HepG2 (cell line): Measurements from ENCODE around the gene PLEKHG7. TPM values are rescaled to one million over a fixed set of nuclear protein-coding genes. Genes with fewer than 3 reads are reported as not detected.

ENCODE experiments used
- ATAC-seq: fragments of 200-7000 bp; cut with Tn5 transposase; 3 replicates; pipeline ENCODE4 v1.9.1; 2020; ENCODE audit warnings: mild to moderate bottlenecking, moderate library complexity
- BruUV-seq: library from RNA; stranded (reverse); fragments of 400-500 nt; replicated peaks from 2 replicates; lab custom pipeline; 2021; lab: Mats Ljungman, UMichigan
- CTCF ChIA-PET: fragments of 300-600 bp; formaldehyde crosslinking; extraction: SDS; loops from one replicate; lab custom pipeline; 2021; ENCODE audit warnings: low total read pairs, inconsistent platforms, low intra/inter-chr PET ratio; lab: Yijun Ruan, JAX
- POLR2A ChIA-PET: fragments of 350-600 bp; sonication (Branson Sonifier 250); formaldehyde crosslinking; loops from one replicate; lab custom pipeline; 2020; ENCODE audit warnings: antibody characterized with exemption, inconsistent platforms; lab: Yijun Ruan, JAX
- DNase-seq: peaks from one replicate; pipeline ENCODE4 v3.0.0-alpha.2; 2015; ENCODE audit warnings: low spot score
- FAIRE-seq: peaks from 3 replicates; lab custom pipeline; 2011; peaks lifted over from hg19 to GRCh38; lab: Jason Lieb, UNC
- H2AFZ ChIP-seq: one replicate; pipeline ENCODE4 v1.6.1; 2011; ENCODE audit warnings: low read length, inconsistent platforms
- H3K27ac ChIP-seq: fragments of 300-600 bp; 3 replicates; pipeline ENCODE4 v1.8.0; 2011; ENCODE audit warnings: mixed run types, mild to moderate bottlenecking, mixed read lengths, low read length, inconsistent platforms; ENCODE audit not compliant: insufficient read depth; ENCODE audit errors: extremely low read length
- H3K27me3 ChIP-seq, 2 experiments: fragments of 200-600 bp in 1 of 2; 2 replicates in 1 of 2; 3 replicates in 1 of 2; pipeline versions ENCODE4 v1.6.0 to v1.8.0; 2011; ENCODE audit warnings: low read length in 2 of 2, mild to moderate bottlenecking in 2 of 2, moderate library complexity in 2 of 2, inconsistent platforms in 1 of 2; ENCODE audit not compliant: insufficient read depth in 2 of 2, control insufficient read depth in 1 of 2
- H3K36me3 ChIP-seq, 2 experiments: fragments of 200-600 bp in 1 of 2; replicated peaks in 1 of 2; 2 replicates in 1 of 2; 3 replicates in 1 of 2; pipeline versions ENCODE4 v1.5.1 to v1.8.0; 2011; ENCODE audit warnings: low read length in 2 of 2, inconsistent platforms in 1 of 2; ENCODE audit not compliant: insufficient read depth in 2 of 2, control insufficient read depth in 1 of 2
- H3K4me1 ChIP-seq: 2 replicates; pipeline ENCODE4 v1.5.1; 2012; ENCODE audit warnings: low read length, inconsistent platforms; ENCODE audit not compliant: insufficient read depth
- H3K4me2 ChIP-seq: 2 replicates; pipeline ENCODE4 v1.6.0; 2011; ENCODE audit warnings: low read depth, low read length, inconsistent platforms
- H3K4me3 ChIP-seq, 3 experiments: fragments of 200-600 bp in 1 of 3; sonication (generic), shearing (Covaris generic) in 1 of 3; replicated peaks in 1 of 3; 2 replicates each; pipeline ENCODE4 v1.5.1; 2011 to 2016; ENCODE audit warnings: low read length in 3 of 3, inconsistent platforms in 2 of 3, low read depth in 2 of 3, mild to moderate bottlenecking in 2 of 3, control low read depth in 1 of 3, mixed read lengths in 1 of 3; ENCODE audit not compliant: insufficient read depth in 1 of 3
- H3K79me2 ChIP-seq: one replicate; pipeline ENCODE4 v1.6.1; 2011; ENCODE audit warnings: low read length, inconsistent platforms; ENCODE audit not compliant: insufficient read depth
- H3K9ac ChIP-seq: 2 replicates; pipeline ENCODE4 v1.6.0; 2011; ENCODE audit warnings: mild to moderate bottlenecking, low read depth, low read length, inconsistent platforms; ENCODE audit not compliant: insufficient read depth
- H3K9me3 ChIP-seq: 2 replicates; pipeline ENCODE4 v1.5.1; 2012; ENCODE audit warnings: mild to moderate bottlenecking, low read length
- H4K20me1 ChIP-seq: 2 replicates; pipeline ENCODE4 v1.6.0; 2011; ENCODE audit warnings: inconsistent platforms, mild to moderate bottlenecking, low read length, moderate library complexity; ENCODE audit not compliant: insufficient read depth
- JARID2 ChIP-seq: sonication (generic); formaldehyde crosslinking; IDR thresholded peaks from 2 replicates; pipeline ENCODE4 v1.8.1; 2023; ENCODE audit warnings: missing genetic modification reagents, inconsistent platforms; ENCODE audit not compliant: insufficient replicate concordance
- JDP2 ChIP-seq: sonication (generic); formaldehyde crosslinking; IDR thresholded peaks from 2 replicates; pipeline ENCODE4 v1.8.1; 2022; ENCODE audit warnings: missing genetic modification reagents, borderline replicate concordance
- KMT2A ChIP-seq: sonication (generic); formaldehyde crosslinking; IDR thresholded peaks from 2 replicates; pipeline ENCODE4 v1.4.0; 2020; ENCODE audit warnings: missing genetic modification reagents
- MEIS1 ChIP-seq: sonication (generic); formaldehyde crosslinking; IDR thresholded peaks from 2 replicates; pipeline ENCODE4 v1.9.0; 2021; ENCODE audit warnings: mild to moderate bottlenecking, missing genetic modification reagents, moderate library complexity, borderline replicate concordance
- MXI1 ChIP-seq: IDR thresholded peaks from 3 replicates; pipeline ENCODE4 v1.6.1; 2012; ENCODE audit warnings: low read depth, low read length, inconsistent platforms, borderline replicate concordance
- NBN ChIP-seq: fragments of 450-650 bp; conservative IDR thresholded peaks from 2 replicates; pipeline ENCODE4 v1.6.1; 2017
- SP1 ChIP-seq, 2 experiments: fragments of 450-650 bp in 1 of 2; sonication (generic) in 1 of 2; formaldehyde crosslinking in 1 of 2; IDR thresholded peaks; 2 replicates each; pipeline versions ENCODE4 v1.4.0 to v1.6.1; 2016 to 2020; ENCODE audit warnings: missing genetic modification reagents in 1 of 2
- THYN1 ChIP-seq: sonication (generic); formaldehyde crosslinking; IDR thresholded peaks from 2 replicates; pipeline ENCODE4 v1.8.1; 2023; ENCODE audit warnings: low read depth, mild to moderate bottlenecking, moderate library complexity, missing genetic modification reagents, borderline replicate concordance
- ZMYM4 ChIP-seq: sonication (generic); formaldehyde crosslinking; IDR thresholded peaks from 2 replicates; pipeline ENCODE4 v1.8.1; 2023; ENCODE audit warnings: mild to moderate bottlenecking, missing genetic modification reagents
- ZNF234 ChIP-seq: sonication (generic); formaldehyde crosslinking; conservative IDR thresholded peaks from 2 replicates; pipeline ENCODE4 v1.5.1; 2020; ENCODE audit warnings: mild to moderate bottlenecking, missing genetic modification reagents
- ZNF282 ChIP-seq: fragments of 450-650 bp; IDR thresholded peaks from 2 replicates; pipeline ENCODE4 v1.6.1; 2018; ENCODE audit not compliant: partially characterized antibody
- ZNF451 ChIP-seq: sonication (generic); formaldehyde crosslinking; IDR thresholded peaks from 2 replicates; pipeline ENCODE4 v1.5.0; 2020; ENCODE audit warnings: mild to moderate bottlenecking, missing genetic modification reagents
- ZNF577 ChIP-seq: sonication (generic); formaldehyde crosslinking; IDR thresholded peaks from 2 replicates; pipeline ENCODE4 v1.4.0; 2020; ENCODE audit warnings: mild to moderate bottlenecking, low read depth, missing genetic modification reagents, borderline replicate concordance
- ZNF724P ChIP-seq: sonication (generic); formaldehyde crosslinking; IDR thresholded peaks from 2 replicates; pipeline ENCODE4 v1.8.0; 2022; ENCODE audit warnings: missing genetic modification reagents, borderline replicate concordance
- ZNF766 ChIP-seq: sonication (generic); formaldehyde crosslinking; IDR thresholded peaks from 2 replicates; pipeline ENCODE4 v1.5.0; 2020; ENCODE audit warnings: missing genetic modification reagents, borderline replicate concordance
- ZNF792 ChIP-seq: IDR thresholded peaks from 2 replicates; pipeline ENCODE4 v1.6.1; 2016
- WGBS: methylation state at CpG from one replicate; pipeline ENCODE4 v1.1.6; 2017; ENCODE audit warnings: low lambda C conversion rate; 5-methylcytosine and 5-hydroxymethylcytosine counted together
- in situ Hi-C: cut with HindIII; loops from 2 replicates; pipeline ENCODE4 v1.10.0; 2017; ENCODE audit warnings: low pct_unique_long_range_greater_than_20kb; ENCODE audit not compliant: extremely low pct_ligation_motif_present
- intact Hi-C: fragments of 100-400 bp; cut with micrococcal nuclease; formaldehyde crosslinking; loops from one replicate; pipeline ENCODE4 v1.10.0; 2022; ENCODE audit not compliant: unreplicated experiment
- polyA plus RNA-seq, 8 experiments: library from polyadenylated mRNA; depleted of rRNA in 3 of 8; stranded (reverse) in 7 of 8; unstranded in 1 of 8; fragments of >200 nt; fragmentation: Illumina TruSeq in 4 of 8; extraction: Trizol in 4 of 8; gene quantifications; 2 replicates each; pipeline versions ENCODE4 v1.2.1 to v1.2.3, GENCODE V29; 2011 to 2016; ENCODE audit warnings: low read depth in 4 of 8, missing spikeins in 1 of 8, mixed read lengths in 1 of 8; ENCODE audit not compliant: insufficient read depth in 1 of 8
- total RNA-seq, 5 experiments: library from RNA; depleted of rRNA; stranded (reverse); fragments of >200 nt; fragmentation: Illumina TruSeq; extraction: Trizol; gene quantifications; 2 replicates each; pipeline ENCODE4 v1.2.3, GENCODE V29; 2016; ENCODE audit warnings: low read depth in 1 of 5
- TF ChIP-seq, protein P1 (sequence below), 2 experiments: sonication (generic) in 1 of 2; formaldehyde crosslinking in 1 of 2; IDR thresholded peaks; 2 replicates each; pipeline versions ENCODE4 v1.6.1 to v1.9.0; 2014 to 2022; ENCODE audit warnings: antibody characterized with exemption in 1 of 2, borderline replicate concordance in 1 of 2, inconsistent platforms in 1 of 2, low read depth in 1 of 2, missing genetic modification reagents in 1 of 2
- TF ChIP-seq, protein P2 (sequence below): sonication (generic); formaldehyde crosslinking; IDR thresholded peaks from 2 replicates; pipeline ENCODE4 v1.8.1; 2023; ENCODE audit warnings: mild to moderate bottlenecking, moderate library complexity, missing genetic modification reagents
- TF ChIP-seq, protein P3 (sequence below): sonication (generic); formaldehyde crosslinking; IDR thresholded peaks from 2 replicates; pipeline ENCODE4 v1.8.1; 2023; ENCODE audit warnings: mild to moderate bottlenecking, missing genetic modification reagents, borderline replicate concordance

The PLEKHG7 gene
- total and polyA plus RNA-seq, 2 of the 13 experiments (the other 11 are each of a cell fraction or from before 2014, with no cell fraction given), result not detected

DNA sequence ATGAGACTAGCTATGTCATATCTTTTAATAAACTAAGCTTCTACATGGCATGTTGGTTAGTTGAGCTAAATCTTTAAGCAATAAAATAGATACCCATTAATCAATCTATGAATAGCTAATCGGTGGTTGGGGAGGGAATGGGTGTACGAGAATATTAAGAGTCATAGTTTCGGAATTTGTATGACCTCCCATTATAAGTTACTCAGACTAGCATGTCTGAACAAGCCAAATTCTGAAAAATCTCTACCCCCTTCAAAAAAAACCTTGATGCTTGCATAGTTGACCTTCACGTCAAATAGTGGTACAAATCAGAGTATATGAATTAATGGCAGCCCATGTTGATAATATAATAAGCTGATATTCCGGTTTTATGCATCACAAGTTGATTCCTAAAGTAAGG is 60.0 kb downstream of the PLEKHG7 start:
- Histone ChIP-seq H3K27ac (no peak overlapping the region), H3K9me3 (no peaks in the 10 kb centered on the region), H3K79me2 (no peaks in the 10 kb centered on the region), H3K4me3 (no peak overlapping the region), H2AFZ (no peak overlapping the region), H3K9ac (no peak overlapping the region), H3K4me1 (peaks cover 14% of the 10 kb centered on the region), H3K27me3 (peaks cover 0 to 1% of the 10 kb centered on the region in 2 experiments; a peak in 1 of 5 replicates), H3K4me2 (no peak overlapping the region), H3K36me3 (no peaks in the 10 kb centered on the region), H4K20me1 (no peaks in the 10 kb centered on the region)
- ATAC-seq, result no peak
- FAIRE-seq, result no peak
- WGBS, result 55% methylated on average over 5 of the region's 5 CpGs
- POLR2A ChIA-PET, result no interaction called here
- DNase-seq, result no peak
- intact Hi-C loops, result no loop called here
- BruUV-seq, result no TSS peak
- in situ Hi-C loops, result no loop called here
- CTCF ChIA-PET, result no interaction called here
- no peak for TF ChIP-seq ZNF724P
- no peak for TF ChIP-seq THYN1 (CRISPR knock-in tag)
- TF ChIP-seq, protein P1, sequence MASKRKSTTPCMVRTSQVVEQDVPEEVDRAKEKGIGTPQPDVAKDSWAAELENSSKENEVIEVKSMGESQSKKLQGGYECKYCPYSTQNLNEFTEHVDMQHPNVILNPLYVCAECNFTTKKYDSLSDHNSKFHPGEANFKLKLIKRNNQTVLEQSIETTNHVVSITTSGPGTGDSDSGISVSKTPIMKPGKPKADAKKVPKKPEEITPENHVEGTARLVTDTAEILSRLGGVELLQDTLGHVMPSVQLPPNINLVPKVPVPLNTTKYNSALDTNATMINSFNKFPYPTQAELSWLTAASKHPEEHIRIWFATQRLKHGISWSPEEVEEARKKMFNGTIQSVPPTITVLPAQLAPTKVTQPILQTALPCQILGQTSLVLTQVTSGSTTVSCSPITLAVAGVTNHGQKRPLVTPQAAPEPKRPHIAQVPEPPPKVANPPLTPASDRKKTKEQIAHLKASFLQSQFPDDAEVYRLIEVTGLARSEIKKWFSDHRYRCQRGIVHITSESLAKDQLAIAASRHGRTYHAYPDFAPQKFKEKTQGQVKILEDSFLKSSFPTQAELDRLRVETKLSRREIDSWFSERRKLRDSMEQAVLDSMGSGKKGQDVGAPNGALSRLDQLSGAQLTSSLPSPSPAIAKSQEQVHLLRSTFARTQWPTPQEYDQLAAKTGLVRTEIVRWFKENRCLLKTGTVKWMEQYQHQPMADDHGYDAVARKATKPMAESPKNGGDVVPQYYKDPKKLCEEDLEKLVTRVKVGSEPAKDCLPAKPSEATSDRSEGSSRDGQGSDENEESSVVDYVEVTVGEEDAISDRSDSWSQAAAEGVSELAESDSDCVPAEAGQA (IDR thresholded peaks at IDR 0.05; ENCODE audit: low read depth), result no peak
- TF ChIP-seq, protein P1 (CRISPR knock-in tag; IDR thresholded peaks at IDR 0.05; ENCODE audit: borderline replicate concordance), result no peak
- no peak for TF ChIP-seq ZNF766 (CRISPR knock-in tag)
- TF ChIP-seq, protein P2, sequence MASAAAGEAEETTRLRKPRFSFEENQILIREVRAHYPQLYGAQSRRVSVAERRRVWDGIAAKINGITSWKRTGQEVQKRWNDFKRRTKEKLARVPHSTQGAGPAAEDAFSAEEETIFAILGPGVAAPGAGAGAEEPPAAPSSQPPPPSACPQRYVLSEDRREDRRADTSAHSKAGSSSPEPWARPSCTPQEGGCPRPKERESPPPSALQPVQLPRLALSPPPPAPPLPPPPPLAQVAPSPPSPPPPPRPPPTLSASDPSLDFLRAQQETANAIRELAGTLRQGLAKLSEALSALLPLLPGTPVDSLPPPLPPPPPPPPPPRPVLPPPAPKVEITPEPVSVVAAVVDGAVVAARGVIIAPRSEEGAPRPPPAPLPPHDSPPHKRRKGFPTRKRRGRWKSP (CRISPR knock-in tag), result no peak
- no peak for TF ChIP-seq NBN
- TF ChIP-seq, protein P3, sequence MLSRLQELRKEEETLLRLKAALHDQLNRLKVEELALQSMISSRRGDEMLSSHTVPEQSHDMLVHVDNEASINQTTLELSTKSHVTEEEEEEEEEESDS (CRISPR knock-in tag), result no peak
- no peak for TF ChIP-seq ZNF282
- TF ChIP-seq SP1 (IDR thresholded peaks at IDR 0.05), result no peak
- TF ChIP-seq SP1 (CRISPR knock-in tag; IDR thresholded peaks at IDR 0.05), result no peak
- no peak for TF ChIP-seq ZNF234 (CRISPR knock-in tag)
- no peak for TF ChIP-seq ZMYM4 (CRISPR knock-in tag)
- no peak for TF ChIP-seq JARID2 (CRISPR knock-in tag)
- no peak for TF ChIP-seq MXI1
- no peak for TF ChIP-seq JDP2 (CRISPR knock-in tag)
- no peak for TF ChIP-seq ZNF451
- no peak for TF ChIP-seq ZNF577 (CRISPR knock-in tag)
- TF ChIP-seq KMT2A (CRISPR knock-in tag), result no peak
- TF ChIP-seq ZNF792 (CRISPR knock-in tag), result no peak
- no peak for TF ChIP-seq MEIS1 (CRISPR knock-in tag)
